ENCODE measurements around the gene FOXE3. TPM values are rescaled to one million over a fixed set of nuclear protein-coding genes. Genes with fewer than 3 reads are reported as not detected.

FOXE3 gene
- total and polyA plus RNA-seq, 9 donors, result not detected

DNA sequence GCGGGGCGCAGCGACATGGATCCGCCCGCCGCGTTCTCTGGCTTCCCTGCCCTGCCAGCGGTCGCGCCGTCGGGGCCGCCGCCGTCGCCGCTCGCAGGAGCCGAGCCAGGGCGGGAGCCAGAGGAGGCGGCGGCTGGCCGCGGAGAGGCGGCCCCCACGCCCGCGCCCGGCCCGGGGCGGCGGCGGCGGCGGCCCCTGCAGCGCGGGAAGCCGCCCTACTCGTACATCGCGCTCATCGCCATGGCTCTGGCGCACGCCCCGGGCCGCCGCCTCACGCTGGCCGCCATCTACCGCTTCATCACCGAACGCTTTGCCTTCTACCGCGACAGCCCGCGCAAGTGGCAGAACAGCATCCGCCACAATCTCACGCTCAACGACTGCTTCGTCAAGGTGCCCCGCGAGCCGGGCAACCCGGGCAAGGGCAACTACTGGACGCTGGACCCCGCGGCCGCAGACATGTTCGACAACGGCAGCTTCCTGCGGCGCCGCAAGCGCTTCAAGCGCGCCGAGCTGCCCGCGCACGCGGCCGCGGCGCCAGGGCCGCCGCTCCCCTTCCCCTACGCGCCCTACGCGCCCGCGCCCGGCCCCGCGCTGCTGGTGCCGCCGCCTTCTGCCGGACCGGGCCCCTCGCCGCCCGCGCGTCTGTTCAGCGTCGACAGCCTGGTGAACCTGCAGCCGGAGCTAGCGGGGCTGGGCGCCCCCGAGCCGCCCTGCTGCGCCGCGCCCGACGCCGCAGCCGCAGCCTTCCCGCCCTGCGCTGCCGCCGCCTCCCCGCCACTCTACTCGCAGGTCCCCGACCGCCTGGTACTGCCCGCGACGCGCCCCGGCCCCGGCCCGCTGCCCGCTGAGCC lies 459 bp downstream of the FOXE3 start:
- H3K4me3 ChIP-seq, result no peak overlapping the region
- intact Hi-C loops (cut with DNase I), result no loop called here

DNA sequence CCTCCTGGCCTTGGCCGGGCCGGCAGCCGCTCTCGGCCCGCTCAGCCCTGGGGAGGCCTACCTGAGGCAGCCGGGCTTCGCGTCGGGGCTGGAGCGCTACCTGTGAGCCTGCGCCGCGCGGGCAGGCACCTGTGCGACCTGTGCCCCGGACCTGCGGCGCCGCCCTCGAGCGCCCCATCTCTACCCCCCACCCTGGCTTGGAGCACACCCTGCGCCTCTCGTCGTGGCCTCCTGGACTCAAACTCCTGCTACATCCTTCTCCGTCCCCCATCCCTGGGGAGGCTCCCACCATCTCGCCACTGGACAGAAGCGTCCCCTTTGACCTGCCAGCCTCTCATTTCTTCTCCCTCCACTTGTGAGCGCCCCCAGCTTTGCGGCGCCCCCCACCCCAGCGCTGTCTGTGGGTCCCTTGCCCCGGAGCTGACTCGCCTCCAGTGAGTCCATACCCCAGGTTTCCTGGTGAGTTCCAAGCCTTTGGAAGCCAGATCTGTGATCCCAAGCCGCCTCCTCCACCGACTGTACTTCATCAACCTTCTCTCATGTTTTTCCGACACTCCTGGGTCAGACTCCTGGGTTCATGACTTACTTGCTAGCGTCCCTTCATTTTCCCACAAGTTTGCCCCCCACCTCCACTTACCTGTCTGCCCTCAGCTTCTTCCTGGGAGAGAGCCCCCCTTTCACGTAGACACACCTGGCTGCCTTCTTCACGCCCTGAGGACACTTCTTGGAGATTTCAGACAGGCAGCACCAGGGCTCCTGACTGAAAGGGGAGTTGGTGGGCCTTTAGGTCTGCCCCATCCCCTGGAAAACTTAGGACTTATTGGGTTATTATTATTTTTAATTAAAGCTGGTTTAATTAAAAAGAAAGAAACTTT lies 1.3 kb downstream of the FOXE3 start:
- H3K36me3 ChIP-seq, result no peaks in the 10 kb centered on the region
- DNase-seq, result no peak
- 19 to 21% (median 20%) methylated on average over 38 to 39 of the region's 39 CpGs for WGBS, 3 donors
- no peaks in the 10 kb centered on the region for H3K9me3 ChIP-seq
- no peak overlapping the region for H3K4me3 ChIP-seq
- no peaks in the 10 kb centered on the region for H3K4me1 ChIP-seq (ENCODE audit: insufficient read depth)
- intact Hi-C loops (cut with DNase I), result no loop called here
- TF ChIP-seq POLR2A (IDR thresholded peaks at IDR 0.05), result no peak
- H3K27ac ChIP-seq, result no peak overlapping the region
- no peaks in the 10 kb centered on the region for H3K27me3 ChIP-seq

More for the DNA sequence above, 459 bp downstream of the FOXE3 start:
- no peak overlapping the region for H3K27ac ChIP-seq
- DNase-seq, result no peak
- H3K27me3 ChIP-seq, result no peaks in the 10 kb centered on the region
- H3K9me3 ChIP-seq, result no peaks in the 10 kb centered on the region
- H3K36me3 ChIP-seq, result no peaks in the 10 kb centered on the region
- TF ChIP-seq POLR2A (IDR thresholded peaks at IDR 0.05), result no peak
- no peak for TF ChIP-seq EP300 (IDR thresholded peaks at IDR 0.05)
- TF ChIP-seq, protein P1, sequence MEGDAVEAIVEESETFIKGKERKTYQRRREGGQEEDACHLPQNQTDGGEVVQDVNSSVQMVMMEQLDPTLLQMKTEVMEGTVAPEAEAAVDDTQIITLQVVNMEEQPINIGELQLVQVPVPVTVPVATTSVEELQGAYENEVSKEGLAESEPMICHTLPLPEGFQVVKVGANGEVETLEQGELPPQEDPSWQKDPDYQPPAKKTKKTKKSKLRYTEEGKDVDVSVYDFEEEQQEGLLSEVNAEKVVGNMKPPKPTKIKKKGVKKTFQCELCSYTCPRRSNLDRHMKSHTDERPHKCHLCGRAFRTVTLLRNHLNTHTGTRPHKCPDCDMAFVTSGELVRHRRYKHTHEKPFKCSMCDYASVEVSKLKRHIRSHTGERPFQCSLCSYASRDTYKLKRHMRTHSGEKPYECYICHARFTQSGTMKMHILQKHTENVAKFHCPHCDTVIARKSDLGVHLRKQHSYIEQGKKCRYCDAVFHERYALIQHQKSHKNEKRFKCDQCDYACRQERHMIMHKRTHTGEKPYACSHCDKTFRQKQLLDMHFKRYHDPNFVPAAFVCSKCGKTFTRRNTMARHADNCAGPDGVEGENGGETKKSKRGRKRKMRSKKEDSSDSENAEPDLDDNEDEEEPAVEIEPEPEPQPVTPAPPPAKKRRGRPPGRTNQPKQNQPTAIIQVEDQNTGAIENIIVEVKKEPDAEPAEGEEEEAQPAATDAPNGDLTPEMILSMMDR (IDR thresholded peaks at IDR 0.05), result no peak
- 1% methylated on average over 62 to 134 of the region's 134 CpGs for WGBS, 3 donors
- H3K4me1 ChIP-seq (ENCODE audit: insufficient read depth), result no peaks in the 10 kb centered on the region

DNA sequence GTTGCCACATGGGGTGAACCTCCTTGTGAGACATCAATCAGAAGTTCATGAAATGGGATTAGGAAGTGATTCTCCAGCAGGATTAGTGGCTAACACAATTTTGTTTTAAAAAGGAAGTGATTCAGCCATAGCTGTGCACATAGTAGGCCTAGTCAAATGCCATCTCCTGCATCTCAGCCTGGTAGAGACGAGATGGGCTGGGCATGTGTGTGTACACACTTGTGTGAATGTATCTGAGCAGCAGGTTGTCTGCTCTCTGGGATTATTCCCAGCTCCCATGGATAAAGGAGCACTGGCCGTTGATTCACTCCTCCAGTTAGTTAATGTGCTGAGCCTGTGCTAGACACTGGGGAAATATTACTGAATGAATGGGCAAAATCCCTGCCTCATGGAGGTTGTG lies 2.0 kb downstream of the FOXE3 start:
- Histone ChIP-seq H3K27me3 (no peaks in the 10 kb centered on the region), H3K4me3 (no peak overlapping the region), H3K9me3 (no peaks in the 10 kb centered on the region), H3K36me3 (no peaks in the 10 kb centered on the region), H3K4me1 (ENCODE audit: insufficient read depth) (no peaks in the 10 kb centered on the region), H3K27ac (no peak overlapping the region)
- TF ChIP-seq EP300 (IDR thresholded peaks at IDR 0.05) (no peak), POLR2A (IDR thresholded peaks at IDR 0.05) (no peak)
- TF ChIP-seq, protein P1 (IDR thresholded peaks at IDR 0.05), result no peak
- intact Hi-C loops (cut with DNase I), result no loop called here
- DNase-seq, result no peak
- 39 to 73% (median 68%) methylated on average over 2 of the region's 2 CpGs for WGBS, 3 donors

DNA sequence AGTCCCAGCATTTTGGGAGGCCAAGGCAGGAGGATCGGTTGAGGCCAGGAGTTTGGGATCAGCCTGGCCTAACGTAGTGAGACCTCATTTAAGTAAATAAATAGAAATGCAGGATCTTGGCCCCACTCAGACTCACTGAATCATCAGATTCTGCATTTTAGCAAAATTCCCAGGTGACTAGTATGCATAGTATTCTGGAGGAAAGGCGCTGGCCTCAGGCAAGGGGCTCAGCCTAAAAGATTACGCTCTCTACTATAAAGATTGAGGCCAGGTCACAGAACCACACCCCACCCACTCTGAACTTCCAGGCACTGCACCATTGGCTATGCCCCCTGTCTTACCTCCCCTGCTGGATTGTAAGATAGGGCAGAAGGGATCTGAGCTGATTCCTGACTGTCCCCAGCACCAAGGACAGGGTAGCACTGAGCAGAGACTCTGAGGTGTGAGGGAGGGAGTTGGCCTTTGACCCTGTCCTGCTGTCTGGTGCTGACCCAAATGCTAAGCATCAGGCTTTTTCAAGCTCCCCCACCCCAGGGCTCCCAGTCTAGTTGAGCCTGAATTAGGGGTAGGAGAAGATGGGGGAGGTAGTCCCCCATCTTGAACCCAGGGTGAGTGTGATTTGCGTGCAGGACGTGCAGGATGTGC lies 2.7 kb downstream of the FOXE3 start:
- Histone ChIP-seq H3K4me1 (ENCODE audit: insufficient read depth) (no peaks in the 10 kb centered on the region), H3K27me3 (no peaks in the 10 kb centered on the region), H3K9me3 (no peaks in the 10 kb centered on the region), H3K36me3 (no peaks in the 10 kb centered on the region), H3K4me3 (no peak overlapping the region), H3K27ac (no peak overlapping the region)
- WGBS, 3 donors, result 81 to 90% (median 87%) methylated on average over 6 of the region's 6 CpGs
- TF ChIP-seq POLR2A (IDR thresholded peaks at IDR 0.05), result no peak
- TF ChIP-seq, protein P1 (IDR thresholded peaks at IDR 0.05), result no peak
- TF ChIP-seq EP300 (IDR thresholded peaks at IDR 0.05), result no peak
- DNase-seq, result no peak
- intact Hi-C loops (cut with DNase I), result no loop called here

All from ovary (tissue), 9 donors.